WTC11 (cell line): ENCODE data around the gene SLC15A5.

ENCODE experiments used
- USF2 ChIP-seq: sonication (generic); formaldehyde crosslinking; IDR thresholded peaks from 2 replicates; pipeline ENCODE4 v1.8.1; 2023; ENCODE audit warnings: mild to moderate bottlenecking, missing genetic modification reagents, moderate library complexity
- ZSCAN18 ChIP-seq: fragments of 250-450 bp; sonication (Bioruptor Pico); IDR thresholded peaks from 2 replicates; pipeline ENCODE4 v2.1.2; 2022; ENCODE audit warnings: mild to moderate bottlenecking, moderate library complexity

- TF ChIP-seq ZSCAN18 (no peak), USF2 (CRISPR knock-in tag) (no peak)
Observed at GRCh38 chr12:16174282-16174681, 103.2 kb downstream of the SLC15A5 start.
